Measurements from ENCODE around the gene HIGD2B.
"Not testable (repeated sequence)": the region's sequence is repeated elsewhere in the genome, so short reads cannot be mapped to it uniquely, and the experiment has no call there.

Gene HIGD2B, protein sequence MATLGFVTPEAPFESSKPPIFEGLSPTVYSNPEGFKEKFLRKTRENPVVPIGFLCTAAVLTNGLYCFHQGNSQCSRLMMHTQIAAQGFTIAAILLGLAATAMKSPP

DNA sequence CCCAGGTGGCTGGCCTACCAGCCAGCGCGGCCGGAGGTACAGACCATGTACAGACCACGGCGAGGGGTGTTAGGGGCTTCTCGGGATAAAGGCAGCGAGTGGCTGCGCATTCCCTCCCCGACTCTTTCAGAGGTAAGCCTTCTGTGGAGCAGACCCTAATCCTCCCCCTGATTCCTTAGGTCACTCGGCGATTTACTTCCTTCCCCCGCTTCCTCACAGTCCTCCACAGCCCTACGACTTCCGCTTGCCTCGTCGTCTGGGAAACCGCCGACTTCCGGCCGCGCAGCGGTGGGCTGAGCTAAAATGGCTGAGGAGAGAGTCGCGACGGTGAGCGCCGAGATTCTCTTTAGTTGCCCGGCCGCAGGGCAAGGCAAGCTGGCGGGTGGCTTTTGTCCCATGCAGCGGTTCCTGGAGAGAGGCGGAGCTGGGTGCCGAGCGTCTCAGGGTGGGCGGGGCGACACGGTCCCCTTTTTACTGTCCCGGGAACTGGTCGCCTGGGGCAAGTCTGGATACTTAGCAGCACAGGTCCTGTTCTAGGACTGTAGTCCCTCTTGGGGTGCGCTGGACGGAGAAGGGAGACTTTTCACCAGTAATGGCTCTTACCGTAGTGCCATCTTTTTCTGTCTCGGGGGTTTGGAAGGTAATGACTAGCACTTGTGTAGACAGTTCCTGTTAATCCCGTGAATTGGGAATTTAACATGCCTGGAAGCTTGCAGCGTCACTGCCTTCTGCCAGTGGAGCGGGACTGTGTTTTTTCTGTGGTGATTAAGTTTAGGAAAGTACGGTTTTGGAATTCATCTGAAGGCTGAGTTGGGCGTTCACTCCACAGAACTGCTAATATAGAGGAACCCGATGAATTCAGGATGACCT lies at the start of gene HIGD2B, which contains the start of gene BBS4:
HIGD2B (minus strand) TSS at position 258 of the 870 bp plus-strand sequence. CDS start 9,808 bp downstream, outside the sequence.
BBS4 (plus strand) TSS at position 283 of the 870 bp plus-strand sequence; CDS start at position 304, 21 bp downstream.
- DNase-seq = no peak

DNA sequence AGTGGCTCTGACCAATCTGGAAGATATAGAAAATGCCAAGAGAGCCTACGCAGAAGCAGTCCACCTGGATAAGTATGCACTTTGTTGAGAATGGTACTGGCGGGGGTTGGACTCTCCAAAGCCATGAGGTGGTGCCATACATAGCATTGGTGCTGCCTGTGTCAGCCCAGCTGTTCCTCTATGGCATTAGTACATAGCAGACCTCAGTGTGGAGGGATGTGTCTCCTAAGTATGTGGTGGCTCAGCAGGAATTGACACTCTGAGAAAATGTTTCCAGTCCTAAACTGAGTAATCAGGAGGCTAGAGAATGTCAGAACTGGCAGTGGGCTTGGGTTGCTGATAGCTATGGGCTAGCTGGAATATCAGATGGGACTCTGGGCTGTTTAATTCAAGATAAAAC lies 49.1 kb upstream of the HIGD2B start:
- no peak for DNase-seq

DNA sequence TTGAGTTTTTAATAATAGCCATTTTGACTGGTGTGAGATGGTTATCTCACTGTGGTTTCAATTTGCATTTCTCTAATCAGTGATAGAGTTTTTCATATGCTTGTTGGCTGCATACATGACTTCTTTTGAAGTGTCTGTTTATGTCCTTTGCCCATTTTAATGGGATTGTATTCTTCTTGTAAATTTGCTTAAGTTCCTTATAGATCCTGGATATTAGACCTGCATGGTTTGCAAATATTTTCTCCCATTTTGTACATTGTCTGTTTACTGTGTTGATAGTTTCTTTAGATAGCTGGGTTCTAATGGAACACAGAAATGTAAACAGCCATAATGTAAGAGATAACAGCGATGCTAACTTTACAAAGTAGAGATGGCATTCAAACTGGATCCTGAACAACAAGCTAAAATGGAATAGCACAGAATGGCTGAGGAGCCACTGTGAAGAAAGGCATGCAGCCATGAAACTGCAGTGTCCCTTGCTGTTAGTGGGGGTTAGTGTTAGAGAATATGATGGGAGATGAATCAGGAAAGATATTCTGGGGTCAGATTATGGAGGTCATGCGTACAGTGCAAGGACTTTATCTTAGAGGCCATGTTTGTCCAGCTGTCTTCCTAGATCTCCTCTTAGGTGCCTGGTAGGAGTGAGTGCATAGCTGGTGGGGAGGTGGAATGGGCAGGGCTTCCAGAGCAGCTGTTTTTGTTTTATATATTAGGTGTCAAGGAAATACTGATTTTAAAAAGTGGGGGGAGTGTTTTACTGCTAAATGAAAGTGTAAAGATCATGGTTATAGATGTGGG lies 48.2 kb upstream of the HIGD2B start:
- DNase-seq = no peak

DNA sequence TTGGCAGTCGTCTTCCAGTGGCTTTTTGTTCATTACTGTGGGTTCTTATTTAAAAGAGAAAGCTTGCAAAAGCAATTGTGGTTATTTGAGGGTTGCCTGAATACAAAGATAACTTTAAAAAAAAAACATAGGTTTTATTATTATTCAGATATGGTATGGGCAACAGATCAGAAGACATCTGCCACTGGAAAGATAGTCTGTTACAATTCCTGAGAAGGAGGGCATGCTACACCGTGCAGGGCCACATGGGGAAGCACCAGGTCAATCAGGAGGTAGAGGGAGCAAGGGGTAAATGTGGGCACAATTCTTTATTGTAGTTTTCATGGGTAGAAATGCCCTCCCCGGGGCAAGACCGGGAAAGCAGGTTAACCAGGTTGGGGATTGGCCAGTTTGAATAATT lies 46.5 kb upstream of the HIGD2B start:
- no peak for DNase-seq

DNA sequence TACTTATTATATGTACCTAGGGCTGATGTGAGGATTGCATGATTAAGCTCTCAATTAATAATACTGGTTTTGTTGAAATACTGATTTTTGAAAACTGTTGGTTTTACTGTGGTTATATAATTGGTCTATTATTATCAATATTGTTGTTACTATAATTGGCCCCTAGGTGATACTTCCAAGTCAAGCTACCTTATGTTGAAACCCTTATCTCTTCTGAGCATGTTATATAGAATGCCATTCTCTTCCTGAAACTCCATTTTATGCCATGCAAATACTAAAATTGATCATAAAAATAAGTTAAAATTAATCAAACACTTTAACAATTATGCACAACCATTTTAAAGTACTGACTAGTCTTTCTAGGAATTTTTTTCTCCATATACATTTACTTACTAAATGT lies 46.1 kb upstream of the HIGD2B start:
- DNase-seq = no peak

DNA sequence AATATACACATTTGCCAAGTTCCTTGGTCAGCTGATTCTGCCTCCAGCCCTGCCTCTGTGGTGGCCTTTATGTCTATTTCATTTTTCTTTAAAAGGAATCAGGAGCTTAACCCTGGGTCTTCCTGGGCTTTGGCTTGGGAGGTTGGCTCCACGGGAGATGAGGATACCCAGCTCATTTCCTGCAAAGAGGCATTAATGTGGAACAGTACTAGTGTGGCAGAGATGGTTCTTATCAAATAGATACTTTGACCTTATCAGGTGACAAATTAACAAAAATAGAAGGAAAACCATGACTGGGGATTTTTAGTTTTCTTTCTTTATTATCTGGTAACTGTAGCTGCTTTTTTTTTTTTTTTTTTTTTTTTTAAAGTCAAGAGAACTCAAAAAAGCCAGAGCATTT lies 42.8 kb upstream of the HIGD2B start:
- no peak for DNase-seq

DNA sequence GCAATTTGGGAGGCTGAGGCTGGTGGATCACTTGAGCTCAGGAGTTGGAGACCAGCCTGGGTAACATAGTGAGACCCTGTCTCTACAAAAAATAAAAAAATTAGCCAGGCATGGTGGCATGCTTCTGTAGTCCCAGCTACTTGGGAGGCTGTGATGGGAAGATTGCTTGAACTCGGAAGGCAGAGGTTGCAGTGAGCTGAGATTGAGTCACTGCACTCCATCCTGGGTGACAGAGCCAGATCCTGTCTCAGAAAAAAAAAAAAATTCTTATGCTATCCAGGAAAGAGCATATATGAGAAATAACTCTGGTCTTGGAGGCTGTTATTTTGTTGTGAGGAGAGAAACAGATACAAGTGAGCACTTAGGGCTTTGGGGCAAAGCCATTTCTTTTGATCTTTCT lies 42.3 kb upstream of the HIGD2B start:
- DNase-seq = not testable (repeated sequence)

DNA sequence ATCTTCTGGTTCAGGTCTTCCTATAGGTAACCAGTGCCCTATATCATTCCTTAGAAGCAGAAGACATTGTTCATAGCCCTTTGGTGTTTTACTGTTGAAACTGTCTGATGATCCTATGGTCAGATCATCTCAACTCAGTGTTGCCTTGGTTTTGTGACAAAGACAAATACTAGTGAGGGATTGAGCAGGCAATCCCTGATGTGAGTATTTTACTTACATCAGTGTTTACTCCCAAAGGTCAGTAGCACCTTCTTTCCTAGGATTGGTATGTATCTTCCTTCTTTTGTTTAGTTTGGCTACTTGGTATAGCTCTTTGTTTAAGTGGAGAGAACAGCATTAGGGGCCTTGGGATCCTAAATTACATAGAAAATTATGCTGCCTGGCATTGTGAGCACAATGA lies 41.2 kb upstream of the HIGD2B start:
- DNase-seq = no peak

DNA sequence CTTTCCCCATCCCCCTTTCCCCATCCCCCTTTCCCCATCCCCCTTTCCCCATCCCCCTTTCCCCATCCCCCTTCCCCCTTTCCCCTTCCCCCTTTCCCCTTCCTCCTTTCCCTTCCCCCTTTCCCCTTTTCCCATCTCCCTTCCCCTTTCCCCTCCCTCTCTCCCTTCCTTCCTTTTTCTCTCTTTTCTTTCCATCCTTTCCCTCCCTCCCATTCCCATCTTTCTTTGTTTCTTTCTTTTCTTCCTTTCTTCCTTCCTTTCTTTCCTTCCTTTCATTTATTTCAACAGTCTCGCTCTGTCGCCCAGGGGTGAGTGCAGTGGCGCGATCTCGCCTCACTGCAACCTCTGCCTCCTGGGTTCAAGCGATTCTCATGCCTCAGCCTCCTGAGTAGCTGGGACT lies 39.9 kb upstream of the HIGD2B start:
- not testable (repeated sequence) for DNase-seq

DNA sequence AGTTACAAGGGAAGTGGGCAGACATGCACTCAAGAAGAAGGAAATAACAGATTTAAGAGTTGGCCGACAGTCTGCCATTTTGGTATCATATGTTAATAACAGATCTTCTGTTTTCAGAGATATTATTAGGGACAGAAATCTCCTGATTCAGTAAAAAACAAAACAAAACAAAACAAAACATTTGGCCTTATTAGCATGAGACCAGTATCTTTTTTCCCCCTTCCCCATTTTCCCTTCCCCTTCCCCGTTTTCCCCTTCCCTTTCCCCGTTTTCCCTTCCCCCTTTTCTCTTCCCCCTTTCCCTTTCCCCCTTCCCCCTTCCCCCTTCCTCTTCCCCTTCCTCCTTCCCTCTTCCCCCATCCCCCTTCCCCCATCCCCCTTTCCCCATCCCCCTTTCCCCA lies 39.5 kb upstream of the HIGD2B start:
- no peak for DNase-seq

DNA sequence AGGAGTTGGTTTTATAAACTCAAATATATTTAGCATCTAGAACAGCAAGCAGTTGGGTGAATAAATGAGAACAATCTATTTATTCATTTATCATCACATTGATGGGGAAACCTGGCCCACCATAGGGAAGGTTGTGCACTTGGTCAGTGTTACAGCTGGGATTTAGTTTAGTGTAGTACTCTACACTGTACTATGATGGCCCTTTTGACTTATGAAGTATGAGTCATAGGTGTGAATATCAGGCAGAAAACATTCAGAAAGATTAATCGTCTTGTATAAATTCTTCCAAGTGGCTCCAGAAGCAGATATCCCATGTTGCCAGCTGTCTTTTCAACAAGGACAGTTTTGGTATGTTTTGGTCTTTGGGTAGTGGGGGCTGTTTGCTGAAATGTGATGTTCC lies 38.0 kb upstream of the HIGD2B start:
- DNase-seq = no peak

DNA sequence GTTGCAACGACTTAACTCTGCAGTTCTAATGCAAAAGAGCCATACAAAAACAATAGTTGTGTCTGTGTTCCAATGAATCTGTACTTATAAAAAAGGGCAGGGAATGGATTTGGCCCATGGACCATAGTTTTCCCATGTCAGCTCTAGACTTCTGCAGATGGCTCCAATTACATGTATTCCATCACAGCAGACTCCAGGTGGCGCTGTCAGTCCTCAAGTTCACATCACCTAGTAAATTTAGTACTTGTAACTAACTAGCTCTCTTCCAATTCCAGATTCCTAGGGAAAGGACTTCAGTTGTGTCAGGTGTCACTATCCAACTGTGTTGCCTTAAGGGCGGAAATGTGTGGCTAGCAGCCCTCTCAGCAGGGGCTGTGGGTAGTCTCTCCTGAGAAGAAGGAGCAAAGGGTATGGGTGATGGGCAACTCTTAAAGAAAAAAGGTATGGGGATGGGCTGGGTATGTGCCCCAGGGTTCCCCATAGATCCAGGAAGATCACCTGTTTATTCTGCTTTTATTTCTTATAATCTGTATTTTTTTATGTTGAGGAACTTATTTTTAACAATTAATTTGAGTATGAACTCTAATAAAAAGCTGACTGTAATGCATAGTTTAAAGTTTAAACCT lies 36.2 kb upstream of the HIGD2B start:
- DNase-seq = peak; percentile 19

DNA sequence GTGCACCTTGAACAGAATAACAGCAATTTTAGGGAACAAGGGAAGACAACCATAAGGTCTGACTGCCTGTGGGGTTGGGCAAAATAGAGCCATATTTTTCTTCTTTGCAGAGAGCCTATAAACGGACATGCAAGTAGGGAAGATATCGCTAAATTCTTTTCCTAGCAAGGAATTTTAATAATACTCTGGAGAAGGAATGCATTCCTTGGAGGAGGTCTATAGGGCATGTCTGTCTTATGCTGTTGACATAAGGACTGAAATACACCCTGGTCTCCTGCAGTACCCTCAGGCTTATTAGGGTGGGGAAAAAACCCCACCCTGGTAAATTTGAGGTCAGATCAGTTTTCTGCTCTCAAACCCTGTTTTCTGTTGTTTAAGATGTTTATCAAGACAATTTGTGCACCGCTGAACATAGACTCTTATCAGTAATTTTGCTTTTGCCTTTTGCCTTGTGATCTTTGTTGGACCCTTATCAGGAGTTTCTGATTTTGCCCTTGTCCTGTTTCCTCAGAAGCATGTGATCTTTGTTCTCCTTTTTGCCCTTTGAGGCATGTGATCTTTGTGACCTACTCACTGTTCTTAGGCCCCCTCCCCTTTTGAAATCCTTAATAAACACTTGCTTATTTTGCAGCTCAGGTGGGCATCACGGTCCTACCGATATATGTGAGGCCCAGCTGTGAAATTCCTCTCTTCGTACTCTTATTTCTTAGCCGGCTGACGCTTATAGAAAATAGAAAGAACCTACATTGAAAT lies 22.7 kb upstream of the HIGD2B start:
- DNase-seq = not testable (repeated sequence)

DNA sequence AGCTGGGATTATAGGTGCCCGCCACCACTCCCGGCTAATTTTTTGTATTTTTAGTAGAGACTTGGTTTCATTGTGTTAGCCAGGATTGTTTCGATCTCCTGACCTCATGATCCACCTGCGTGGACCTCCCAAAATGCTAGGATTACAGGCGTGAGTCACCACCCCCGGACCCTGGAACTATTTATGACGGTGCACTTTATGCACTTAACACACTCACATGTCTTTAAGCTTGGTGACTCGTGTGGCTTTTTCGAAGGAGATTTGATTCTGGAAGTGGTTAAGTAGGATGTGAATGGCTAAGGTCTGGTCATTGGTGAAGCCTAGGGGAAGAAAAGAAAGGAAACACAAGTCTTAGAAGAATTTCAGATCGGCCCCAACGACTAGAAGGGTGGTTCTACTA lies 20.3 kb upstream of the HIGD2B start:
- DNase-seq = no peak

DNA sequence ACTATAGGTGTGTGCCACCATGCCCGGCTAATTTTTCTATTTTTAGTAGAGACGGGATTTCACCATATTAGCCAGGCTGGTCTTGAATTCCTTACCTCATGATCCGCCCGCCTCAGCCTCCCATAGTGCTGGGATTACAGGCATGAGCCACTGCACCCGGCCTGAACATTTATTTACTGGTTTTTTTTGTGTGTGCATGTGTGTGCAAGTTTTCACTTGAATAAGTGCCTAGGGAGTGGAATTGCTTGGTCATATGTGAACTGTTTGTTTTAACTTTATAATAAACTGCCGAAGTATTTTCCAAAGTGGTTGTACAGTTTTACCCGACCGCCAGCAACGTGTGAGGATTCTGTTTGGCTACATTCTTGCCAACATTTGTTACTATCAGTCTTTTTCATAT lies 14.1 kb upstream of the HIGD2B start:
- DNase-seq = no peak

DNA sequence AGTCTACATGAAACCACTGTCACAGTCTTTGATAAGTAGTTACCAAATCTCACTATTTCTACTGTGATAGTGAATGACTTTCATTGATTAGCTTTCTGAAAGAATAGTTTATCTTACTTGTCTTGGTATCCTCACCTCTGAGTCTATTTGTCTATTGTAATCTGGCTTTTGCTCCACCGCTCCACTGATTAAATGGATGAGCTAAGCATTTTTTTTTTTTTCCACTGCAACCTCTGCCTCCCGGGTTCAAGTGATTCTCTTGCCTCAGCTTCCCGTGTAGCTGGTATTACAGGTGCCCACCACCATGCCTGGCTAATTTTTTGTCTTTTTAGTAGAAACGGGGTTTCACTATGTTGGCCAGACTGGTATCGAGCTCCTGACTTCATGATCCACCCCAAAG lies 13.0 kb upstream of the HIGD2B start:
- no peak for DNase-seq

DNA sequence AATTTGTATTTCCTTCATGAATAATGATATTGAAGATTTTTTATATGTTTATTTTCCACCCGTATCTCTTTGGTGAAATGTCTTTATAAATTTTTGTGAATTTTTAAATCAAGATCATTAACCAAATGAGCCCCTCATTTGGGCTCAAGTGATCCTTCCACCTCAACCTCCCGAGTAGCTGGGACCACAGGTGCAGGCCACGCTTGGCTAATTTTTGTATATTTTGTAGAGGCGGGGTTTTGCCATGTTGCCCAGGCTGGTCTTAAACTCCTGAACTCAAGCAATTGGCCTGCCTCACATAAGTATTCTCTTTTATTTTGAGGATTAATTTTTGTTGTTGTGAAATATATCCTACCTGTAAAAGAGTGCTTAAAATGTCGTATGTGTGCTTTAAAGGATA lies 5.0 kb upstream of the HIGD2B start:
- DNase-seq = no peak

DNA sequence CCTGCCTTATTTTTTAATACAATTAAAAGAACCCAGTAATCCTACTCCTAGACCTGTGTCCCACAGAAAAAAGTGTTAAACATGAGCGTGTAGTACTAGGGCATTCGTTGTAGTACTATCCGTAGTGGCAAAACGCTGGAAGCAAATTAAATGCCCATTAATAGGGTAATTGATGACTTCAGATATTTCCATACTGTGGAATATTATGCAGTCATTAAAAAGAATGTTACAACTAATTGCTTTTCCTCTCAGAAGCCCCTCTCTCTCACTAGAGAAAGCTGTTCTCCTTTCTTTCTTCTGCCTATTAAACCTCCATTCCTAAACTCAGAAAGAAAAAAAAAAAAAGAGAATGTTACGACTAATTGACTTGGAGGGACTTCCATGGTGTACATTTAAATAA lies 2.7 kb upstream of the HIGD2B start:
- DNase-seq = no peak

DNA sequence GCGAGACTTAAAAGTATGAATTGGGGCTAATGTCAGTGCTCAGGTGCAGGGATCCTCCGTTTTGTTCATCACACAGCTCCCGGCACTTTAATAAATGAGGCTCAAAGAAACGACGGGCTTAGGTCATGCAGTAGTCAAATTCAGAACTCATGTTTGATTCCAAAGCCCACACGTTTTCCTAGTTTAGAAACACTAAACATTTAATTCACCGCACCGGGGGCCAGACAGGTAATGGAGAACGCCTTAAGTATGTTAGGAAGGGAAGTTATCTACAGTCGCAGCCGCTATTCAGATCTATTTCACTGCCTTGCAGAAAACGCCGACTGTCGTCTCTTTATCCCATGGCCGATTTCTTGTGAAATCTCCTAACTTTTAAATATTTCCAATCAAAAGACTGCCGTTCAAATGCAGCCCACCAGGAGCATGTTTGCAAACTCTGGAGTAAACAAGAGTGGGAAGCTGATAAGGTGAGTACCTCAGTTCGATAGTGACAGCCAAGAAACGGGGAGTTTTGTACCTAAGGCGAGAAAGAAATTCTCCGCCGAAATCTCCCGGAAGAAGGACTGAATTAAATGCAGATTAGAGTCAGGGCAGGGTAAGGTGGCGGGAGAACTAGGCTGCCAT lies 569 bp downstream of the HIGD2B start:
- DNase-seq = no peak

DNA sequence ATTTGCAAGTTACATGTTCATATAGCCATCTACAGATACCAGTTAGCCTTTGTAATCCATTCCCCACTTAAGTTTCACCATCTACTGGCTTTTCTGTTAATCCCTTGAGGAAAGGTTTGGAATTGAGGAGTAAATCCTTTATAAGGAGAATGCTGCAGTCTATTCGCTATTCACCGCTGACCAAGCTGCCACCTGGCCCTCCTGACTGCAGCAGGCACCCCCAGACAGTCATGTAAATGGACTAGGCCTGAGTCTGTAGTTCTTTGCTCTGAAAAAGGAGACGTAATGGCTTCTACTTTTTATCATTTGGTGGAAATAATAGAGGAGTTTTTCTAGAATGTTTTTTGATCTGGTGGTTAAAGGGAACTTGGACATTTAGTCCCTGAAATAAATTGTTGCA lies 3.2 kb downstream of the HIGD2B start:
- no peak for DNase-seq

DNA sequence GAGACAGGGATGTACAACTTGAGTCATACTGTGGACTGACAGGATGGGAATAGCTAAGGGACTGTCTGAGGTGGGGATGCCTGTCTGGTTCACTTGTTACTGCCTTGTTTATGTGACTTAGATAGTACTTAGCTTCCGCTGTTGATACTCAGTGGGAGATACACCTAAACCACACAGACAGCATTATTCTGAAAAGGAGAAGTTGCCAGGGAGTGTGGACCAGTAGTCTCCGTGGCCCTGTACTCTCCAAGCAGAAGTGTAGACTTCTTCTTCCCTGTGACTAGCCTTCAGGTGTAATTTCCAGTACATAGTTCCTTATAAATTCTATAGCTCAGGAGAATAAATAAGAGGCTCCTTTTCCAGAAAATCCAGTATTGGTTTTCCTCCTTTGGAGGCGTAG lies 5.1 kb downstream of the HIGD2B start:
- no peak for DNase-seq

DNA sequence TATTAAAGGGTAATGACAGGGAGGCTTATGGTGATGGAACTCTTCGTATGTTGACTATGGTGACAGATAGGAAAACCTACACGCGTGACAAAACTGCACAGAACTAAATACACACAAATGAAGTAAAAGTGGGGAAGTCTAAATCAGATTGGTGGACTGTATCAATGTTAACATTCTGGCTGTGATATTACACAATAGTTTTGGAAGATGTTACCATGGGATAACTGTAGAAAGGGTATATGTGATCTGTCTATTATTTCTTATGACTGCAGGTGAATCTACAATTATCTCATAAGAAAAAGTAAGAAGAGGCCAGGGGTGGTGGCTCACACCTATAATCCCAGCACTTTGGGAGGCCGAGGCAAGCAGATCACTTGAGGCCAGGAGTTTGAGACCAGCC lies 9.1 kb downstream of the HIGD2B start:
- no peak for DNase-seq
